OCI-LY7 (cell line): ENCODE results near the gene PIP5K1C. TPM values are rescaled to one million over a fixed set of nuclear protein-coding genes. Genes with fewer than 3 reads are reported as not detected.

ENCODE experiments used
- BruUV-seq: library from RNA; stranded (reverse); fragments of 400-500 nt; replicated peaks from 2 replicates; lab custom pipeline; 2021; lab: Mats Ljungman, UMichigan
- CTCF ChIA-PET: fragments of 300-600 bp; sonication (Branson Sonifier 250); formaldehyde crosslinking; loops from one replicate; lab custom pipeline; 2022; ENCODE audit warnings: antibody characterized with exemption; ENCODE audit not compliant: unreplicated experiment; lab: Charles Lee
- POLR2A ChIA-PET: fragments of 300-600 bp; sonication (Branson Sonifier 250); formaldehyde crosslinking; loops from one replicate; lab custom pipeline; 2022; ENCODE audit warnings: antibody characterized with exemption; lab: Charles Lee
- DNase-seq: peaks from one replicate; pipeline ENCODE4 v3.0.0-alpha.2; 2015; ENCODE audit warnings: low spot score
- H2AFZ ChIP-seq: fragments of 200-600 bp; sonication (generic), shearing (Covaris generic); 2 replicates; pipeline ENCODE4 v1.6.1; 2014; ENCODE audit warnings: mild to moderate bottlenecking, antibody characterized with exemption, low read length, moderate library complexity
- H3K27ac ChIP-seq: fragments of 200-600 bp; sonication (generic); 2 replicates; pipeline ENCODE4 v1.5.1; 2014; ENCODE audit warnings: mixed run types, low read depth, mild to moderate bottlenecking, moderate library complexity, low read length, inconsistent platforms; ENCODE audit not compliant: poor library complexity, severe bottlenecking
- H3K36me3 ChIP-seq: fragments of 200-600 bp; sonication (generic); 2 replicates; pipeline ENCODE4 v1.6.1; 2014; ENCODE audit warnings: mild to moderate bottlenecking, antibody characterized with exemption, low read length, moderate library complexity, mixed read lengths; ENCODE audit not compliant: insufficient read depth
- H3K4me1 ChIP-seq: fragments of 200-600 bp; sonication (generic); 2 replicates; pipeline ENCODE4 v1.5.1; 2014; ENCODE audit warnings: mild to moderate bottlenecking, low read length; ENCODE audit not compliant: insufficient read depth, poor library complexity, severe bottlenecking
- H3K4me2 ChIP-seq: fragments of 200-600 bp; sonication (generic); 2 replicates; pipeline ENCODE4 v1.6.1; 2014; ENCODE audit warnings: mild to moderate bottlenecking, low read length
- H3K4me3 ChIP-seq: fragments of 200-600 bp; sonication (generic); 2 replicates; pipeline ENCODE4 v1.5.1; 2014; ENCODE audit warnings: mild to moderate bottlenecking, low read depth, low read length; ENCODE audit not compliant: poor library complexity, severe bottlenecking
- H3K79me2 ChIP-seq: fragments of 200-600 bp; sonication (generic); 2 replicates; pipeline ENCODE4 v1.6.1; 2016; ENCODE audit warnings: low read depth, mild to moderate bottlenecking, low read length, moderate library complexity, mixed read lengths; ENCODE audit not compliant: insufficient read depth
- H3K9me2 ChIP-seq: fragments of 200-600 bp; sonication (generic); 2 replicates; pipeline ENCODE4 v1.6.1; 2016; ENCODE audit warnings: mild to moderate bottlenecking, low read length, mixed read lengths; ENCODE audit not compliant: insufficient read depth
- H3K9me3 ChIP-seq: fragments of 200-600 bp; sonication (generic); 2 replicates; pipeline ENCODE4 v1.6.1; 2014; ENCODE audit warnings: mild to moderate bottlenecking, mixed run types, low read length, mixed read lengths
- H4K20me1 ChIP-seq: fragments of 200-600 bp; sonication (generic); 2 replicates; pipeline ENCODE4 v1.6.1; 2014; ENCODE audit warnings: mild to moderate bottlenecking, antibody characterized with exemption, low read length, moderate library complexity, mixed read lengths; ENCODE audit not compliant: insufficient read depth
- EZH2phosphoT487 ChIP-seq: fragments of 200-600 bp; sonication (generic); IDR thresholded peaks from 2 replicates; pipeline ENCODE4 v1.6.1; 2018; ENCODE audit warnings: low read depth, borderline replicate concordance, mild to moderate bottlenecking, mixed run types, antibody characterized with exemption, low read length, moderate library complexity, mixed read lengths
- intact Hi-C: fragments of 100-400 bp; cut with micrococcal nuclease; formaldehyde crosslinking; loops from one replicate; pipeline ENCODE4 v1.10.0; 2022; ENCODE audit not compliant: unreplicated experiment
- total RNA-seq, 2 experiments: library from RNA; depleted of rRNA in 1 of 2; stranded (reverse); fragments of >200 nt in 1 of 2; shearing (Covaris generic) in 1 of 2; gene quantifications; 2 replicates each; pipeline ENCODE4 v1.2.3, GENCODE V29; 2014 to 2022
- TF ChIP-seq, protein P1 (sequence below): fragments of 200-600 bp; sonication (generic); conservative IDR thresholded peaks from 2 replicates; pipeline ENCODE4 v1.5.1; 2014; ENCODE audit warnings: mild to moderate bottlenecking, antibody characterized with exemption, low read length, moderate library complexity, mixed read lengths

Gene PIP5K1C
- total RNA-seq, 2 experiments from 2014 or later = 7.6 to 15.1 TPM

DNA sequence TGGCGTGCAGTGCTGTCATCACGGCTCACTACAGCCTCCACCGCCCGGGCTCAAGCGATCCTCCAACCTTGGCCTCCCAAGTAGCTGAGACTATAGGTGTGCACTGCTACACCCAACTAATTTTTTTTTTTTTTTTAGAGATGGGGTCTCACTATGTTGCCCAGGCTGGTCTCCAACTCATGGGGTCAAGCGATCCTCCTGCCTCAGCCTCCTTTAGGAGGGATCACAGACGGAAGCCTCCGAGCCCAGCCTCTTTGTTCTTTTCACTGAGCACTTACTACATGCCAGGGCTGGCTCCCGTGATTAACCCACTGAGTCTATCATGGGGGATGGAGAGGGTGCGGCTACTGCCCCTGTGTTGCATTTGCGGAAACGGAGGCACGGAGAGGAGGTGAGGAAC is 60.8 kb downstream of the PIP5K1C start:
- ChIA-PET POLR2A (no interaction called here), CTCF (no interaction called here)
- DNase-seq = no peak
- Histone ChIP-seq H3K36me3 (no peaks in the 10 kb centered on the region), H2AFZ (no peak overlapping the region), H3K4me3 (no peak overlapping the region), H3K27ac (no peak overlapping the region), H3K79me2 (no peaks in the 10 kb centered on the region), H3K9me2 (no peaks in the 10 kb centered on the region), H3K4me1 (no peaks in the 10 kb centered on the region), H3K4me2 (no peak overlapping the region), H3K9me3 (no peaks in the 10 kb centered on the region), H4K20me1 (no peaks in the 10 kb centered on the region)
- BruUV-seq = no TSS peak
- TF ChIP-seq EZH2phosphoT487 = no peak
- TF ChIP-seq, protein P1, sequence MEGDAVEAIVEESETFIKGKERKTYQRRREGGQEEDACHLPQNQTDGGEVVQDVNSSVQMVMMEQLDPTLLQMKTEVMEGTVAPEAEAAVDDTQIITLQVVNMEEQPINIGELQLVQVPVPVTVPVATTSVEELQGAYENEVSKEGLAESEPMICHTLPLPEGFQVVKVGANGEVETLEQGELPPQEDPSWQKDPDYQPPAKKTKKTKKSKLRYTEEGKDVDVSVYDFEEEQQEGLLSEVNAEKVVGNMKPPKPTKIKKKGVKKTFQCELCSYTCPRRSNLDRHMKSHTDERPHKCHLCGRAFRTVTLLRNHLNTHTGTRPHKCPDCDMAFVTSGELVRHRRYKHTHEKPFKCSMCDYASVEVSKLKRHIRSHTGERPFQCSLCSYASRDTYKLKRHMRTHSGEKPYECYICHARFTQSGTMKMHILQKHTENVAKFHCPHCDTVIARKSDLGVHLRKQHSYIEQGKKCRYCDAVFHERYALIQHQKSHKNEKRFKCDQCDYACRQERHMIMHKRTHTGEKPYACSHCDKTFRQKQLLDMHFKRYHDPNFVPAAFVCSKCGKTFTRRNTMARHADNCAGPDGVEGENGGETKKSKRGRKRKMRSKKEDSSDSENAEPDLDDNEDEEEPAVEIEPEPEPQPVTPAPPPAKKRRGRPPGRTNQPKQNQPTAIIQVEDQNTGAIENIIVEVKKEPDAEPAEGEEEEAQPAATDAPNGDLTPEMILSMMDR = no peak
- intact Hi-C loops = no loop called here

DNA sequence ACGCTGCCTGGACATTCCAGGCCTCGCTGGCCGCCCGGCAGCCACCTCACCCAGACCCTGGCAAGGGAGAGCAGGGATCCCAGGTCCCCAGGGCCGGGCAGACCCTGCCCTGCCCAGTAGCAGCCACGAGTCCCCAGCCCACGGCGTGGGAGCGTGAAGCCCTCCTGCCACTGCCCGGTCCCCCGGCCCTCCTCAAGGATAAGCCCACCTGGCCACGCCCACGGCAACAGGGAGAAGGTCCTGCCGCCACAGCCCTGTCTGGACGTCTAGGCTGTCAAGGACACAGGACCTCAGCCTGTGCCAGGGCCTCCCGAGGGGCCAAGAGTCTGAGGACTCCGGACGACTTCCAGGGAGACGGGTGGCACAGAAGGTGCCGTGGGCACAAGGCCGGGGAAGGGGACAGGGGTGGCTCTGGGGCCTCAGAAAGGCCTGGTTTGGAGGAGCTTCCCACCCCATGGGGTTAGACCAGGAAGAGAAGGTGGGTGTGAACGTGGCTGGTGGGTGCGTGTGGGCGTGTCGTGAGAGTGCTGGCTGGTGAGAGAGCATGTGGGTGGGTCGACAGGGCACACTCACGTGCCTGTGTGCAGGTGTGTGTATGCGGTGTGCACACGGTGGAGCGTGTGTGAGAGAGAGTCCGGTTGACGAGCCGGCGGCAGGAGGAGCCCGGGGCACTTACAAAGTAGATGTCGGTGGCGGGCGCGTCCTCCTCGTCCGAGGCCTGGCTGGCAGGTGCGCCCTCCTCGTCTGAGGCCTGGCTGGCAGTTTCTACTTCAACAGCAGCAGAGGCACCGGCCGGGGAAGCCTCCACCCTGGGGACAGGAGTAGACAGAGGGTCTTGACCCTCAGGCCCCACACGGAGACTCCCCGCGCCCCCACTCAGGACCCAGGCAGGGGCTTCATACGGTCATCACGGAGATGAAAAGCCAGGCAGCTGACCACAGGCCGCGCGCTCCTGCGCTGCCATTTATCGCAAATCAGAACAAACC is 61.8 kb downstream of the PIP5K1C start:
- no peak for TF ChIP-seq EZH2phosphoT487

DNA sequence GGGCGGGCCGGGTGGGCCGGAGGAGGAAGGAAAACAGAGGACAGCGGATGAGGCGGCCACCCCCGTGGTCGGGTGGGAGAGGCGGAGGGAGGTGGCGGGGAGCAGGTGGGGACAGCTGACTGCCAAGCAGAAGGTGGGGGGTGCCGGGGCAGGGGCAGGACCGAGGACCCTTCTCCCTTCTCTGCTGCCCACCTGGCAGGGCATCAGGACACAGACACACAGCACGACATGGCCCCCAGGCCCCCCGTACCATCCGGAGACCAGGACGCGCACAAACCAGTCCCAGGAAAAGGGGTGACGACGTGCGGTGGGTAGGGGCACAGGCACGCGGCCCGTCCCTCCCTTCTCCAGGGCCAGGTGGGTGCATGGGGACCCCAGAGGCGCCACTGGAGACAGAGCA is 62.6 kb downstream of the PIP5K1C start:
- DNase-seq = no peak
- no peak overlapping the region for H2AFZ ChIP-seq
- no peaks in the 10 kb centered on the region for H3K9me2 ChIP-seq
- no peak overlapping the region for H3K27ac ChIP-seq
- intact Hi-C loops = no loop called here
- POLR2A ChIA-PET = no interaction called here
- no peaks in the 10 kb centered on the region for H3K79me2 ChIP-seq
- H3K4me3 ChIP-seq = no peak overlapping the region
- no TSS peak for BruUV-seq
- H3K9me3 ChIP-seq = no peaks in the 10 kb centered on the region
- TF ChIP-seq, protein P1 = no peak
- TF ChIP-seq EZH2phosphoT487 = no peak
- H3K36me3 ChIP-seq = no peaks in the 10 kb centered on the region
- H3K4me1 ChIP-seq = no peaks in the 10 kb centered on the region
- H3K4me2 ChIP-seq = no peak overlapping the region
- CTCF ChIA-PET = no interaction called here
- no peaks in the 10 kb centered on the region for H4K20me1 ChIP-seq

More for the DNA sequence above, 61.8 kb downstream of the PIP5K1C start:
- Histone ChIP-seq H3K27ac (no peak overlapping the region), H3K36me3 (no peaks in the 10 kb centered on the region), H3K9me2 (no peaks in the 10 kb centered on the region), H2AFZ (no peak overlapping the region), H3K4me3 (no peak overlapping the region), H3K79me2 (no peaks in the 10 kb centered on the region), H4K20me1 (no peaks in the 10 kb centered on the region), H3K9me3 (no peaks in the 10 kb centered on the region), H3K4me2 (no peak overlapping the region), H3K4me1 (no peaks in the 10 kb centered on the region)
- CTCF ChIA-PET = no interaction called here
- no peak for DNase-seq
- intact Hi-C loops = no loop called here
- no TSS peak for BruUV-seq
- POLR2A ChIA-PET = no interaction called here
